HG03354 (cell line): Measurements from ENCODE around the gene STXBP6.

Experiments used
- ATAC-seq: cut with Tn5 transposase; IDR thresholded peaks from one replicate; pipeline ENCODE4 v1.9.1; 2021; ENCODE audit warnings: mild to moderate bottlenecking; ENCODE audit not compliant: unreplicated experiment, poor library complexity, severe bottlenecking

Gene STXBP6

DNA sequence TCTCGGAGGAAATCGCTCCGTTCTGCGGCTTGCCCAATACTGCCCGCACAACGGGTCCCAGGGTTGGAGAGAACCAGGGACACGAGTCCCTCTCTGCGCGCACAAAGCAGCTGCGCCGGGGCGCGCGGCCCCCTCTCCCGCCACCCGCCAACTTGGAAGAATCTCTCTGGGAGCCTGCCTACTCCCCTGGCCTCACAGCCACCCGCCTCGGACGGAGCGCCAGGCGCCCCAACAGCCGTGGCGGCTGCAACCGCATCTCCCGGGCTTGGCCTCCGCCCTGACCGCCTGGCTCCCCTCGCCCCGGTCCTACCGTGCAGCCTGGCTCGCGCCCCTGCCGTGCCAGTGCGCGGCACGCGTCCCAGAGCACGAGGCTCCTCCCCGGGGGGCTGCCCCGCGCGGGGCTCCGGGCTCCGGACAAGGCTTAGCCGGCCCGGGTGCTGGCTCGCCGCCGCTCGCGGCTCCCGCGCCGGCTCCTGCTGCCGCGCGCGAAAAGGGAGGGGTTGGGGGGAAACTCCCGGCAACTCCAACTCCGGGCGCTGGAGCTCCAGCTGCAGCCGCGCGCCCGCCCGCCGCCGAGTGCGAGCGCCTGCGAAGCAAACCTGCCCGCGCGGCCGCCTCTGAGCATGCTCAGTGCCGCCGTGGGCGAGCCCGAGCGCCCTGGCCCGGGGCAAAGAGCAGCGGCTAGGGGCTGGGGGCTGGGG is at the start of gene STXBP6:
STXBP6 (minus strand) TSS at position 580 of the 701 bp plus-strand sequence. CDS start 75,329 bp downstream, outside the sequence.
- ATAC-seq = peak; percentile 79

DNA sequence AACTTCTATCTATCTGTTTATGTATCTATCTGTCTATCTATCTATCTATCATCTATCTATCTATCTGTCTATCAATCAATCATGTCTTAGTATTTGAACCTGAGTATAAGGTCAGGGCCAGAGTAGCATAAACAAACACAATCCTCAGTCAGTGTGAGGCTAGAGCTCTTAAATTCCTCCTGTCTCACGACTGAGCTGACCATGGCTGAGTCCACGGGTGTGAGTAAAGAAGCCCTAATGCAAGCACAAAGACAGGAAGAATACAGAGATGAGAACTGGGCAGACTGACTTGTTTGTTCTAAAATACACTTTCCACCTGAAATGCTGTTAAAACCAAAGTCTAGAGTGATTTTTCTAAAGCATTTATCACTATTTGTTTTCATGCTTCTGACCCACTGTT is 47.2 kb upstream of the STXBP6 start:
- ATAC-seq = no peak

DNA sequence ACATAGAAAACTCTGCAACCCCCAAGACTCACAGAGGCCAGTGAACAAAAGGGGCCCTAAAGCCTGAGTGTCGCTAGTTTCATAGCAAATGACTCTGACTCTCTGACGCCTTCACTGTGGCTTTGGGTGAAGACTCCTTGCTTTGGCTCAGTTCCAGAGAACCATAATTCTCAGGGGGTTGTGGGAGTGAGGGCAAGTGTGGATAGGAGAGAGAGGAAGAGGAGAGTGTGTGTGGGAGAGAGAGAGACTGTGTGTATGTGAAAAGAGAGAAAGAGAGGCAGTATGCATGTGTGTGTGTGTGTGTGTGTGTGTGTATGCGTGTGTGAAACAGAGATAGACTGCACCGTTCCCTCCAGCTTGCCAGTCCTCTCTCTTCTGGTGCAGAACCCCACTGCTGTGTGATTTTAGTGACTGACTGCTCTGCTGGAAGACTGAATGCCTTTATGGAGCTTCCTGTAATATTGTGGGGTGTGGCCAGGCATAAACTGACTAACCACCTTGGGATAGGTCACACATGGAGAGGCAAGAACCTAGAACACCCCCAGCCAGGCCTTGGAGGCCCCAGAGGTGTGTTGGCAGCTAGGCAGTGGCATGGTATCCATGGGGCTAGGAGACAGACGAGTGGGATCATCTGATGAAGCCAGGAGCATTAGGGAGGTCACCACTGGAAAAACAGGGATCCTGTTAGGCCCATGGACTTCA is 45.9 kb upstream of the STXBP6 start:
- ATAC-seq = no peak

DNA sequence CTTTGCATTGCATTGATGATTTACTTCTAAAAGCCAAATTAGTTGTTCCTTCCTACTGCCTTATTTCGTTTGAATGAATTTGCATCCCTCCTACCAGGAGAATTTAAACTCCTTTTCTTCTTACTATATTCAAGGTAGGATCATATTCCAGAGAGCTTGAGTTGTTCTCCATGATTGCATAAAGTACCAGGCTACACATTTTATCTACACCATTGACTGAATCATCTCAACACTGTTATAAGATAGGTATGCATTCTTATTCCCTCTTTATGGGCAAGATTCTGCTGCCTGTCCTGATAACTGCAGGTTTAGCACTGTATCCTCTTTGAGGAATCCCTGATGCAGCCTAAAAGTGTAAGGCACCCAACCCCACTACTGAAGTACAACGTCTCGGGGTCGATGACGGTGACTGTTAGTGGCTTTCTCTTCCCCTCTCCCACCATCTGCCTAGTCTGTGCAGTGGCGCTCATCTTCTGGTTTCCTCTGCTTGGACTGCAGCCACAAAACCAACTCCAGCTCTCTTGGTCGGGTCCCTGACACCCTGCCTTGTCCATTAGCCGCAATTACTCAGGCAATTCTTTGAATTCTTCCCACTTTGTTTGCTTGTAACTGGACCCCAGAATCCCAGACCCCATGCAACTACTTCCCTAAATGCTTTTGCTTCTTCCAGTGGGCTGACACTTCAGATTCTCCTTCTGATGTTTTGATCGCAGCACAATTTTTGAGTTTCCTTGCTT is 44.4 kb upstream of the STXBP6 start:
- no peak for ATAC-seq

DNA sequence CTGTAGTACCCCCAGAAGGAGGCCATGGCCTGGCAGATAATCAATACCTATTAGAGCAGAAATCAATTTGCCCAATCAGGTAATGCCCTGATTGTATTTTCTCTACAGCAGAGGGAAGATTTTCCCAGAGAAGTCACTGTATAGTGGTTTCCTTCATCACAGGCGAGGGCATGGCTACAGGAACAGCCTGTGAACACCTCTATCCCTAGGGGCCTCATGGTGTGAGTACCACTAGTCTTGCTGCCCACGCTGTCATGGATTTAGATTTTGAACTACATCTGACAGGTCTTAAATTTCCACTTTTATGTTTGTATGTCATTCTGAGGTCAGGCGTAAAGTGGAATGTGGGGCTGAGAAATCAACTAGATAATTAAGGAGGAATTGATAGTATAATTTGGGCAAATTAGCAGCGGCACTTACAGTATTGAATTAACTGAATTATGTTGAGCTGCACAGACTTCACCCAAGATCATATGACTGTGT is 42.4 kb upstream of the STXBP6 start:
- ATAC-seq = no peak

DNA sequence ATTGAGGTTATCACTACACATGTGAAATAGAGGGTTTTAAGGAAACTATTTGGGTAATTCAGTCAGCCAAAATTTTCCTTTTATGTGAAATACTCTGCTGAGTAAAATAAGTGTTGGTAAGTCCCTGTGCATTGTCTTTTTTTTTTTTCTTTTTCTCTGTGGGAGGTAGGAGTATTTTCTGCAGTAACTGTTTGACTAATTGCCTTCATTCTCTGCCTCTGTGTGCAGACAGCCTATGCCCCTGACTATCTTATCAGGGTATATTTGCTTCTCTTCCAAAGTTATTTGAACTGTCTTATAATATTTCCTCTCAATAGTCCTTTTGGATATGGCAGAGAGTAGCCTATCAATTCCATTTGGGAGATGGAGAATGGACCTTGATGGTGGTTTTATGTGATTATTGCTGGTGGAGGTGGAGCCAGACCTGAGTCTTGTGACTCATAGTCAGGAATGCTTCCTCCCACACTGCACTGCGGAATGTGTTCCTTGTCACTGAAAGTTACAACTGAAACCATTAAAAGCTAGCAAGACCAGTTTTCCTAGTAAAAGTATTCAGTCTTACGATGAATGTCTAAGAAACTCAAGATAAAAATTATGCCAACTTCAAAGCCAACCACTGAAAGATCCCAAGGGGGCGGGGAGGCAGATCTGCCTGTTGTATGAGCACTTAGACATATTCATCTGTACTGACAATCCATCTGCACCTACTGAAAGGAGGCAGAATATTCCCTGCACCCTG is 40.9 kb upstream of the STXBP6 start:
- no peak for ATAC-seq

DNA sequence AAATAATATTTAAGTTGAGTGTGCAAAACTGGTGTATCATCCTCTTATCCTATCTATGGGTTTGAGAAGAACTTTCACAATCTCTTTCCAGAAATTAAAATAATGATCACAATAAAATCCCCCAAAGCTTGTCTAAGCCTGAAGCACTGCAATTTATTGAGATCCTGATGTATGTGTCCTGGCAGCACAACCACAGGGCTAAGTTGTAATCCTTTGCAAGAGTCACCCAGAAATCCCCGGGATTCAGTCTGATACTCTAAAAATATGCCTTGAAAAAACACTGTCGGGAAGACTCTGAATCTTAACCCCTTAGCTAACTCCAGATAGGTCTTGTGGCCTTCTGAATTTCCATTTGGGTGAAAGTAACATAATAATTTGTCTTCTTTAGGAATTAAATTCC is 40.3 kb upstream of the STXBP6 start:
- no peak for ATAC-seq

DNA sequence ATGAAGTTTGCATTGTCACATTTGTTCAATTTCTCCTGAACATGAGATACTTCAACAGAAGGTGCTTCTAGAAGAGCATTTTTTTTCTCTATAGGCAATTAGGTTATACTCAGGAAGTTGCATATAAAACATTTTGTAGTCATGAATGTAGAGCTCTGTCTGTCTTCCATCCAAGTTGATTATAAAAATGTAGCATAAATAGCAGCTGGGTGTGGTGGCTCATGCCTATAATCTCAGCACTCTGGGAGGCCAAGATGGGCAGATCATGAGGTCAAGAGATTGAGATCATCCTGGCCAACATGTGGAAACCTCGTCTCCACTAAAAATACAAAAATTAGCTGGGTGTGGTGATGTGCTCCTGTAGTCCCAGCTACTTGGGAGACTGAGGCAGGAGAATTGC is 39.5 kb upstream of the STXBP6 start:
- no peak for ATAC-seq

DNA sequence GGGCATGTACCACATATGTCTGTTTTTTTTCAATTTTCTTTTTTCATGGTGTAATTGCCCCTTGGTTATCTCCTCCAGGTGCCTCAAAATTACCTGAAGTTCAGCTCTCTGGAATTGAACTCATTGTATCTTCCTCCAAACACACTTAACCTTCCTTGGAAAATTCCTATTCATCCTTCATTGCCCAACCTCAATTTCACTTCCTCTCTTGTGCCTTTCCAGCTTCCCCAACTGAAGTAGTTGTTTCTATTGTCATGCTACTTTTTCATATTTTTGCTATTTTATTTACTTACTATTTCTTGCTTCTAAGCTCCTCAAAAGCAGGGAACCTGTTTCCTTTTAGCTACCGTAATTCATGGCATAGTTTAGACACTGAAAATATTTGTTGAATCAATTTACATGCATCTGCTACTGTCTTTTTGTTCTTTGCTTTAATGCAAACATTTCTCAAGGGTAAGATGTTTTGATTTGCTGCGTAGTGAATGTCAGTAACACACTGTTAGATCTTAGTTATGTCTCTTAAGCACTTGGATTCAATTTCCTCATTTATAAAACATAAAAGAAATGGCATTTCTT is 37.0 kb upstream of the STXBP6 start:
- ATAC-seq = no peak

DNA sequence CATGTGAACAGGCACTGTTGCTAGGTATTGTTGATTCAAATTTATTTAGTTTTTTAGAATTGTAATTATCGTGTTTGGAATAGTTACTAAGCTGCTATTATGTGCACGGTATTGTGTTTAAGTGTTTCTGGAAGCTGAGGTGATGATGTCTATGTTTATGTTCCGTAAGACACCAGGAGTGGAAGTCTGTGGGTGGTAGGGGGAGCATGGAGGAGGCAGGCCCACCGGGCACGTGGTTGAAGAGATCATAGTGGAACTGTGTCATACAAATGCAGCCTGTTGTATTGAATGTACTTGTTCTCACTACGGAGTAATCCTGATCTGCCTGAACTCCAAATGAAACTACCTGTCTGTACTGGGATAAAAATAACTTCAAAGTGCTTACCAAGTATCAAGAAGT is 36.1 kb upstream of the STXBP6 start:
- ATAC-seq = no peak

DNA sequence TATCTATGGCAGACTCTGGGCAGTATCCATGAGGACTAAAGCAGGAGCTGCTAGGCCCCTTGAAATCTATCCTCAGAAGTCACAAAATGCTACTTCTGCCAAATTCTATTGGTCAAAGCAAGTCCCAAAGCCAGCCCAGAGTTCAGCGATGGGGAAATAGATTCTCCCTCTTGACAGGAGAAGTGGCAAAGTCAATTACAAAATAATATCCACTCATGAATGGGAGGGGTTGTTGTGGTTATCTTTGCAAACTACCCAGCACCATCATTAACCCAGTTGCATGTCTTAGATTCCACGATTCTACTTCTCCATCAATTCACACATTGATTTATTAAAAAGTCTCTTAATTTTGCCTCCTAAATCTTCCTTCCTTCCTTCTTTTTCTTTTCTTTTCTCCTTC is 30.7 kb upstream of the STXBP6 start:
- ATAC-seq = no peak

DNA sequence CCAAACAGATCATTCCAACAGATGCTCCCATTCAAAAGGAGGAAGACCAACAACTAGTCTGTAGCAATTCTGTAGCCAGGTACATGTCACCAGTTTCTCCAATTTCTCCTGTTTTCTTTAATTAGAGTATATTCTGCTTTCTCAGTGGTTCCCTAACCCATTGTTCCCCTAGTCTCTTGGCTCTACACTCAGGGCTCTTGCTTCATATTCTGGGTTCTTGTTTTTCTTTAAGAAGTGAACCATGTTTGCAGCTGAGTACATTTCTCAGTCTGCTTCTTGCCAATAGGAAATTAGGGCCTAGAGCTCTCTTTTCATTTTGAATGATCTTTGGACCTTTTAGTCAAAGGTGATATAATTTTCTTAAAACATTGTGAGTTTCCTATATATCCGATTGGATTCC is 29.4 kb upstream of the STXBP6 start:
- ATAC-seq = no peak

DNA sequence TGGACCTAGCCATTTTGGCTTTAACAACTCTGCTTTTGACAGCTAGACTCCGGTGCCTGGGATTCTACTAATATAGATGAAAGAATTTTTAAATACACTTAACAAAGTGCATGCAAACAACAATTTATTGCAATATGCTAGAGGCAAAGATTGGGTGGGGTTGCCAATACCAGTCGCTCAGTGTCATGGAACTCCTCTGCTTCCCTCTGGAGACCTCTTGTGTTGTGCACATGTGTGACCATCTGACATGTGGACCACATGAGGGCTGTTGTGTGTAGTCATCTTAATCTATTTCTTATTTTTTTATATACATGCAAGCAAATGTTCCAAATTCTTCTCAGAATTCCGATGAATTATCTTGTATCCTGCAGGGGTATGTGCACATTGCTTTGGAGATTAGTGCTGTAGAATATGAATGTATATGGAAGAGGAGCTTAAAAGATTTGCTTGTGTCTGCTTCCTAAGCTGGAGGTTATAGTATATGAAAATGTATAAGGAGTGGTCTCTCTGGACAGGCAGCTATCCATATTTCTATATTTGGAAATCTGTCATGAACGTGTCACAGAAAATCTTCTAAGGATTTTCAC is 24.2 kb upstream of the STXBP6 start:
- no peak for ATAC-seq

DNA sequence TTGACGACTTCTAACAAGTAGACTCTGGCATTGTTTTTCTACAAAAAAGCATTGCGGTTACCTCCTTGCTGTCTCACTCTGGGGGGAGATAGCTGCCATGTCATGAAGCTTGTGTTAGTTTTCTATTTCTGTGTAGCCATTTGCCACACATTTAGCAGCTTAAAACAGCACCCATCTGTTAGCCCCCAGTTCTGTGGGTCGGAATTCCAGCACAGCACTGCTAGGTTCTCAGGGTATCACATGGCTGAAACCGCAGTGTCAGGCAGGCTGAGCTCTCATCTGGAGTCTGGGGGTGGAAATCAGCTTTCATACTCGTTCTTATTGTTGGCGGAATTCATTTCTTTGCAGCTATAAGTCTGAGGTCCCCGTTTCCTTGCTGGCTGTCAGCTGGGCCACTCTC is 19.9 kb upstream of the STXBP6 start:
- no peak for ATAC-seq

DNA sequence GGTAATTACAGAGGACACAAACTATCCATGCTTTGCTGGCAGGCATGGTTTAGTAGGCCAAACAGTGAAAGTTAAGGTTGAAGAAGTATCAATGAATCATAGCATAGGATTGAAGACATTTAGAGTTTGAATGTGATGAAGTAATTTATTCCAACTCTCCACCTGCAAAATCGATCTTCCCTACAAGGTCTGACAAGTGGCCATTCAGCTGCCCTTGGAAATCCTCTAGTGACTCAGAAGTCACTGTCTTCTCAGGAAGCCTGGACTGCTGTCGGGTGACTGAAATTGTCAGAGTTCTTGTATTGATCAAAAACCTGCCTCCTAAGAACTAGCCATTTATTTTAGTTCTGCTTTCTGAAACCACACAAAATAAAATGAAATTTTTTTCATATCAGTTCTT is 17.7 kb upstream of the STXBP6 start:
- no peak for ATAC-seq

DNA sequence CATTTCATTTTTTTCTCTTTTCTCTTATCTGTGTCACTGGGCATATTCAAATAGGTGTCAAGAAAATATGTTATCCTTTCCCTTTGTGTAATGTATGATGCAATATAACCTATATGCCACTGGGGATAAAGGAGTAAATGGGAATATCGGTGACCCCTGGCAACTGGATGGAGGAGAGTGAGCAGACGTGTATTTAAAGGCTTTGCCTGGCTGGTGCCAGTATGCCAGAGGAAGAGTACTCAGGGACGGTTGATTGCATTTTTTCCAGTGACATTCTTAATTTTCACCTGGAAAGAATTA is 12.0 kb upstream of the STXBP6 start:
- no peak for ATAC-seq

DNA sequence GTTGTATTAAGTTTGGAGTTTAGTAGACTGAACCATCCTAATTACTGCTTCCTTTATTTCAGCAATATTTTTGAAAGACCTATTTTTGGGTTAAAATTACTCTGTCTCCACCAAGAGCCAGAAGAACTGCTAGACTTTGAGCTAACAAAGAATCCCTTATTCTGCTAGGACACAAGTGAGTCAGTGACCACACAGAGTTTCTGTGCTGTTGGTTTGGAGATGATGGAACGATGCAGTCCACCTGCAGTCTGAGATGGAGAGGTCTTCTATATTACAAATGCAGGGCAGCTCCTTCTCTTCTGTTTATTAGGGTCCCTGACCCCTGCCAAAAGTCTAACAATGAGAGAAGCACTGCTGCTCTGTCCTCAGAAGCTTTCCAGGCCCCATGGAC is 6.7 kb upstream of the STXBP6 start:
- ATAC-seq = no peak

DNA sequence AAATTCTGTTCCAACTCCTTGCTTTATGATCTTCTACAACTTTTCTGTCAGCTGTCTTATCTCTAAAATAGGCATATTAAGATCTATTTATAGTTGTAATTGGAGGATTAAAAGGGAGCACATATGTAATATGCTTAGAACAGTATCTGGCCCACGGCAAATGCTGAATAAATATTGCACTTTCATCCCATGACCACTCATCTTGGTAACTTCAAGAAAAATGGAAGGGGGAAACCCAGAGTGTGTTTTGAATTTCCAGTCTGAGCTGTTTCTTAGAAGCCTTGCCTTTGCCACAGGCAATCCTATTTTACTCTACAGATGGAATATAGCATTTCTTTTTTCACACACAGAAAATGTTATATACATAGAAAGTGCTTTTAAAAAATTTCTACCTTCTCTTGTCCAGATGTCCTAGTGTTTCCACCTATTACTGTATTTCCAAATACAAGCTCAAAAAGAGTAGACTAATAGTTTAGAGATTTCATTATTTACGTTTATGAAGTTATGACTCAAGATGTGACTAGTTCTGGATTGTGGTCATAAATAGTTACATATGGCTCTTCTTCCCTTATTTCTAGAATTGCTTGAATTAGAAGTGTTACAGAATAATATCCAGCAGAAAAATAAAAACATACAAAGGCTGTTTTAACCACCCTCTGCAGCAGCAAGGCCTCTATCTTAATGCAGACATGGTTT is 6.2 kb upstream of the STXBP6 start:
- ATAC-seq = no peak

DNA sequence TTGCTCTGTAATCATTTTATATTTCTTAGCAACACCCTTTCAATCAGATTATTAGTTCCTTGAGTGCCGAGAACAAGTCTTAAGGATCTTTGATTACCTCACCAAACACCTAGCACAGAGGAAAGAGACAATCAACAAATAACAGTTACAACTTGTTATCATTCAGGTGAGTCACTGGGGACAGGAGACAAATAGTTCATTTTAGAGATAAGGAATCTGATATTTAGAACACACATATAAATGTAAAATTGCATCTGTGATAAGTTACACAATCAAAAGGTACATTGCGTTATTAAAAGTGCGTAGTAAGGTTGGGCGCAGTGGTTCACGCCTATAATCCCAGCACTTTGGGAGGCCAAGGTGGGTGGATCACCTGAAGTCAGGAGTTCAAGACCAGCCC is 5.1 kb upstream of the STXBP6 start:
- ATAC-seq = no peak
